Upper lobe of left lung (tissue), 4 donors: ENCODE measurements around the gene SCNN1G.

Source experiments
- EP300 ChIP-seq, 4 donors: sonication (generic); formaldehyde crosslinking; IDR thresholded peaks; one replicate each; pipeline ENCODE4 v1.5.1; 2017; ENCODE audit warnings: antibody characterized with exemption in 4 of 4, control low read depth in 2 of 4
- POLR2AphosphoS5 ChIP-seq, 2 donors: sonication (generic); formaldehyde crosslinking; IDR thresholded peaks; one replicate each; pipeline ENCODE4 v1.5.1; 2017; ENCODE audit warnings: antibody characterized with exemption in 2 of 2
- TF ChIP-seq, protein P1 (sequence below), 6 experiments: fragments of 450-650 bp in 4 of 6; fragments of 200-600 bp in 2 of 6; sonication (generic) in 2 of 6; IDR thresholded peaks; one replicate each; pipeline ENCODE4 v1.5.1; 2016 to 2019; ENCODE audit warnings: antibody characterized with exemption in 6 of 6

DNA sequence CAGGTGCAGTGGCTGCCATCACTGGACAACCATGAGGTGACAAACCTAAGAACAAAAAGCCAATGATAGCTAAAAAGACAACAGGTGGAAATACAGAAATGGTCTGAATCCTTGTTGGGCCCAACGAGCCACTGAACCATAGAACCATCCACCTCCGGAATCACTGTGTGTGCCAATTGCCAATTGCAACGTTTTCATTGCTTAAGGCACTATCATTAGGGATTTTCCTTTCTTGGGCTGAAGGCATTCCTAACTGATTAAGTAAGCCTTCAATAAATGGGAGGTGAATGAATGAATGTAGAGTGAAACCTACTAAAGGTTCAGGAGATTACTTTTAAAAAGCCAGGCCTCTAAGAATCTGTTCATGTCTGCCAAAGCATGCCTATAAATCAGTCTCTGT lies 36.9 kb upstream of the SCNN1G start:
- no peak for TF ChIP-seq POLR2AphosphoS5 (IDR thresholded peaks at IDR 0.05)
- TF ChIP-seq, protein P1, sequence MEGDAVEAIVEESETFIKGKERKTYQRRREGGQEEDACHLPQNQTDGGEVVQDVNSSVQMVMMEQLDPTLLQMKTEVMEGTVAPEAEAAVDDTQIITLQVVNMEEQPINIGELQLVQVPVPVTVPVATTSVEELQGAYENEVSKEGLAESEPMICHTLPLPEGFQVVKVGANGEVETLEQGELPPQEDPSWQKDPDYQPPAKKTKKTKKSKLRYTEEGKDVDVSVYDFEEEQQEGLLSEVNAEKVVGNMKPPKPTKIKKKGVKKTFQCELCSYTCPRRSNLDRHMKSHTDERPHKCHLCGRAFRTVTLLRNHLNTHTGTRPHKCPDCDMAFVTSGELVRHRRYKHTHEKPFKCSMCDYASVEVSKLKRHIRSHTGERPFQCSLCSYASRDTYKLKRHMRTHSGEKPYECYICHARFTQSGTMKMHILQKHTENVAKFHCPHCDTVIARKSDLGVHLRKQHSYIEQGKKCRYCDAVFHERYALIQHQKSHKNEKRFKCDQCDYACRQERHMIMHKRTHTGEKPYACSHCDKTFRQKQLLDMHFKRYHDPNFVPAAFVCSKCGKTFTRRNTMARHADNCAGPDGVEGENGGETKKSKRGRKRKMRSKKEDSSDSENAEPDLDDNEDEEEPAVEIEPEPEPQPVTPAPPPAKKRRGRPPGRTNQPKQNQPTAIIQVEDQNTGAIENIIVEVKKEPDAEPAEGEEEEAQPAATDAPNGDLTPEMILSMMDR (IDR thresholded peaks at IDR 0.05), result no peak
- no peak for TF ChIP-seq EP300 (IDR thresholded peaks at IDR 0.05)
